Measurements from ENCODE around the gene NEK10.
A peak's percentile ranks its signal among the peaks of the same experiment; 100 is the strongest.

NEK10 gene

GRCh38 chr3:27125821-27126501, 243.2 kb downstream of the NEK10 start:
- no peak for DNase-seq
- Histone ChIP-seq H3K9me3 (replicated peaks; ENCODE audit: insufficient read depth, low read length) (no peaks in the 10 kb centered on the region), H3K27ac (ENCODE audit: low read length) (no peak overlapping the region), H3K27me3 (replicated peaks; ENCODE audit: insufficient read depth, low read length) (no peaks in the 10 kb centered on the region), H4K20me1 (ENCODE audit: insufficient read depth, low read length) (no peaks in the 10 kb centered on the region), H3K4me3 (ENCODE audit: low read length) (no peak overlapping the region), H3K4me2 (ENCODE audit: low read depth, low read length) (no peak overlapping the region), H3K79me2 (ENCODE audit: low read length) (no peaks in the 10 kb centered on the region), H3K4me1 (ENCODE audit: low read length) (no peaks in the 10 kb centered on the region), H3K36me3 (replicated peaks; ENCODE audit: insufficient read depth, low read length) (no peaks in the 10 kb centered on the region), H2AFZ (ENCODE audit: low read length) (no peak overlapping the region), H3K9ac (ENCODE audit: low read length) (no peak overlapping the region), H3K9me2 (replicated peaks; ENCODE audit: insufficient read depth, low read length) (no peaks in the 10 kb centered on the region), H3F3A (ENCODE audit: insufficient read depth, low read length) (no peaks in the 10 kb centered on the region)
- no peak for TF ChIP-seq EZH2 (optimal IDR thresholded peaks at IDR 0.05; ENCODE audit: low read depth, low read length)

DNA sequence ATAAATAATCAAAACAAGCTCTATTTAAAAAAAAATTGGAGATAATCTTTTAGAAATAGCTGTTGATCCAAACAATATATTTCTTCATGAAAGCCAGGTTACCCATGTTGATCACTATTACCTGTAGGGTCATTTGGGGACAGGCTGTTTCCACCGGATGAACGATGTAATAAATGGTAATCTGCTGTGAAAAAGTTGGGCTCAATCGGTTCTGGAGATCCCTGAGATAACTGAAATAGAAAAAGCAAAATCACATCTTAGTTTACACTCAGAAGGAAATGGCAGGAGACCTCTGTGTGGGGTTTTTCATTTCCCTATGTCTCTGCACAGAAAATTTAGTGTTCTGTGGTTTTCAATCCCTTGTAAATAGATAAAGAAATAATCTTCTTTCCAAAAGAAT, 249.5 kb downstream of the NEK10 start:
- no peaks in the 10 kb centered on the region for H3K27me3 ChIP-seq (replicated peaks; ENCODE audit: insufficient read depth, low read length)
- no peaks in the 10 kb centered on the region for H3K79me2 ChIP-seq (ENCODE audit: low read length)
- no peaks in the 10 kb centered on the region for H3K9me2 ChIP-seq (replicated peaks; ENCODE audit: insufficient read depth, low read length)
- H3K4me2 ChIP-seq (ENCODE audit: low read depth, low read length): no peak overlapping the region
- H3K4me3 ChIP-seq (ENCODE audit: low read length): no peak overlapping the region
- TF ChIP-seq CTCF (IDR thresholded peaks at IDR 0.05; ENCODE audit: low read length): no peak
- no peak for TF ChIP-seq EZH2phosphoT487 (IDR thresholded peaks at IDR 0.05; ENCODE audit: low read length)
- TF ChIP-seq EZH2 (optimal IDR thresholded peaks at IDR 0.05; ENCODE audit: low read depth, low read length): no peak
- no peaks in the 10 kb centered on the region for H3K9me3 ChIP-seq (replicated peaks; ENCODE audit: insufficient read depth, low read length)
- H4K20me1 ChIP-seq (ENCODE audit: insufficient read depth, low read length): no peaks in the 10 kb centered on the region
- peaks cover 4% of the 10 kb centered on the region; the same call in 1 of the 2 replicates for H3K4me1 ChIP-seq (ENCODE audit: low read length)
- H3K36me3 ChIP-seq (replicated peaks; ENCODE audit: insufficient read depth, low read length): no peaks in the 10 kb centered on the region
- no peaks in the 10 kb centered on the region for H3F3A ChIP-seq (ENCODE audit: insufficient read depth, low read length)
- no peak overlapping the region for H3K27ac ChIP-seq (ENCODE audit: low read length)
- H3K9ac ChIP-seq (ENCODE audit: low read length): 0 out of 2 replicates have a peak overlapping the region, but pooled peaks have one; percentile 4
- DNase-seq: no peak
- H2AFZ ChIP-seq (ENCODE audit: low read length): no peak overlapping the region

- H3K27ac ChIP-seq (ENCODE audit: low read length): no peak overlapping the region
- DNase-seq: no peak
- H2AFZ ChIP-seq (ENCODE audit: low read length): no peak overlapping the region
- no peaks in the 10 kb centered on the region for H3K9me2 ChIP-seq (replicated peaks; ENCODE audit: insufficient read depth, low read length)
- H3K79me2 ChIP-seq (ENCODE audit: low read length): no peaks in the 10 kb centered on the region
- H3F3A ChIP-seq (ENCODE audit: insufficient read depth, low read length): no peaks in the 10 kb centered on the region
- H3K4me2 ChIP-seq (ENCODE audit: low read depth, low read length): no peak overlapping the region
- H3K27me3 ChIP-seq (replicated peaks; ENCODE audit: insufficient read depth, low read length): no peaks in the 10 kb centered on the region
- no peak overlapping the region for H3K9ac ChIP-seq (ENCODE audit: low read length)
- peaks cover 4% of the 10 kb centered on the region; the same call in 1 of the 2 replicates for H3K4me1 ChIP-seq (ENCODE audit: low read length)
- TF ChIP-seq CTCF (IDR thresholded peaks at IDR 0.05; ENCODE audit: low read length): no peak
- no peak for TF ChIP-seq EZH2 (optimal IDR thresholded peaks at IDR 0.05; ENCODE audit: low read depth, low read length)
- no peak for TF ChIP-seq EZH2phosphoT487 (IDR thresholded peaks at IDR 0.05; ENCODE audit: low read length)
- no peaks in the 10 kb centered on the region for H4K20me1 ChIP-seq (ENCODE audit: insufficient read depth, low read length)
- no peaks in the 10 kb centered on the region for H3K9me3 ChIP-seq (replicated peaks; ENCODE audit: insufficient read depth, low read length)
- H3K36me3 ChIP-seq (replicated peaks; ENCODE audit: insufficient read depth, low read length): no peaks in the 10 kb centered on the region
- no peak overlapping the region for H3K4me3 ChIP-seq (ENCODE audit: low read length)
Measured at GRCh38 chr3:27115352-27115751, 253.8 kb downstream of the NEK10 start.

- Histone ChIP-seq H3K4me1 (ENCODE audit: low read length) (peaks cover 4% of the 10 kb centered on the region; the same call in 1 of the 2 replicates), H3K27ac (ENCODE audit: low read length) (no peak overlapping the region), H3K9me3 (replicated peaks; ENCODE audit: insufficient read depth, low read length) (no peaks in the 10 kb centered on the region), H3K9me2 (replicated peaks; ENCODE audit: insufficient read depth, low read length) (no peaks in the 10 kb centered on the region), H2AFZ (ENCODE audit: low read length) (no peak overlapping the region), H3K36me3 (replicated peaks; ENCODE audit: insufficient read depth, low read length) (no peaks in the 10 kb centered on the region), H3K4me2 (ENCODE audit: low read depth, low read length) (no peak overlapping the region), H3K9ac (ENCODE audit: low read length) (no peak overlapping the region), H3K4me3 (ENCODE audit: low read length) (no peak overlapping the region), H3F3A (ENCODE audit: insufficient read depth, low read length) (no peaks in the 10 kb centered on the region), H4K20me1 (ENCODE audit: insufficient read depth, low read length) (no peaks in the 10 kb centered on the region), H3K27me3 (replicated peaks; ENCODE audit: insufficient read depth, low read length) (no peaks in the 10 kb centered on the region), H3K79me2 (ENCODE audit: low read length) (no peaks in the 10 kb centered on the region)
- DNase-seq: no peak
- TF ChIP-seq EZH2phosphoT487 (IDR thresholded peaks at IDR 0.05; ENCODE audit: low read length): no peak
- no peak for TF ChIP-seq EZH2 (optimal IDR thresholded peaks at IDR 0.05; ENCODE audit: low read depth, low read length)
- no peak for TF ChIP-seq CTCF (IDR thresholded peaks at IDR 0.05; ENCODE audit: low read length)
Measured at GRCh38 chr3:27114684-27115083, 254.5 kb downstream of the NEK10 start.

All from MM.1S (cell line).